Small intestine (tissue), 7 donors: ENCODE measurements around the gene FAM237B. TPM values are rescaled to one million over a fixed set of nuclear protein-coding genes. Genes with fewer than 3 reads are reported as not detected.

ENCODE experiments used
- DNase-seq, 2 donors: peaks; one replicate each; pipeline versions ENCODE4 v3.0.0 to v3.0.0-alpha.2; 2013
- FAIRE-seq: peaks from 2 replicates; lab custom pipeline; 2012; peaks lifted over from hg19 to GRCh38; lab: Jason Lieb, UNC
- H3K27ac ChIP-seq, 3 donors: one replicate each; pipeline ENCODE4 v1.5.1; 2013; ENCODE audit warnings: low read length in 2 of 3, mild to moderate bottlenecking in 2 of 3, control low read depth in 1 of 3, inconsistent platforms in 1 of 3, low read depth in 1 of 3, moderate library complexity in 1 of 3
- H3K27me3 ChIP-seq, 3 donors: one replicate each; pipeline ENCODE4 v1.6.1; 2013; ENCODE audit warnings: low read length in 3 of 3, inconsistent platforms in 1 of 3; ENCODE audit not compliant: control insufficient read depth in 3 of 3, insufficient read depth in 3 of 3
- H3K36me3 ChIP-seq, 3 donors: one replicate each; pipeline ENCODE4 v1.6.1; 2013; ENCODE audit warnings: low read length in 3 of 3, inconsistent platforms in 1 of 3, low read depth in 1 of 3, mild to moderate bottlenecking in 1 of 3, moderate library complexity in 1 of 3; ENCODE audit not compliant: control insufficient read depth in 3 of 3, insufficient read depth in 2 of 3
- H3K4me1 ChIP-seq, 3 donors: one replicate each; pipeline ENCODE4 v1.6.1; 2013; ENCODE audit warnings: low read length in 2 of 3, inconsistent platforms in 1 of 3, low read depth in 1 of 3, mild to moderate bottlenecking in 1 of 3, moderate library complexity in 1 of 3; ENCODE audit not compliant: control insufficient read depth in 3 of 3, insufficient read depth in 2 of 3
- H3K4me3 ChIP-seq, 3 donors: one replicate each; pipeline ENCODE4 v1.5.1; 2013; ENCODE audit warnings: low read length in 3 of 3, control low read depth in 1 of 3, inconsistent platforms in 1 of 3, low read depth in 1 of 3, mild to moderate bottlenecking in 1 of 3, moderate library complexity in 1 of 3
- H3K9me3 ChIP-seq, 2 donors: one replicate each; pipeline ENCODE4 v1.6.1; 2013; ENCODE audit warnings: low read depth in 1 of 2, low read length in 1 of 2; ENCODE audit not compliant: control insufficient read depth in 2 of 2, insufficient read depth in 1 of 2
- WGBS, 3 donors: extraction: QIAGEN DNeasy Blood & Tissue Kit; methylation state at CpG; one replicate each; pipeline ENCODE4 v1.1.7; 2013; 5-methylcytosine and 5-hydroxymethylcytosine counted together
- polyA plus RNA-seq, 4 donors: library from polyadenylated mRNA; stranded (reverse) in 3 of 4; unstranded in 1 of 4; fragments of 200-250 nt in 3 of 4; fragments of 120-200 nt in 1 of 4; gene quantifications; one replicate each; pipeline versions ENCODE4 v1.2.1 to v1.2.3, GENCODE V29; 2013
- donor health status: healthy with polysubstance abuse.
- donor health status: control.
- donor health status: control.
- donor health status: Bipolar disorder and iron deficiency.
- donor health status: healthy.

FAM237B gene
- polyA plus RNA-seq, 4 donors, result 0.04 TPM; not detected in 3

DNA sequence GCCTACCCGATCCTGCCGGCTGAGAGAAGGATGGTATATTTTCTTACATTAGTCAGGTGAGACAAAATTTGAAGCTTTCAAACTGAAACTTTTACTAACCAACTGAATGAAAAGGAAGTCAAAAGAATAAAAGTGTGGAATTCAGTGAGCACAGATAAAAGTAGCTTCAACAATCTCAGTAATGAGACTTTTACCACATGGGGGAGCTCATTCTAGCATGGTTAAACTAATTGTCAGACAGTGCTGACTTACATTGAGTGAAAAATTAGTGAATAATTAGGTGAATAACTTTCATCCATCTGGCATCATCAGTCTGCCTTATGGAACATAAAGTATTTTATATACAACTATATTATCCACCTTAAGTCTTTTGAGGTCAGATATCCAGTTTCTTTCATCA, 8.4 kb downstream of the FAM237B start:
- Histone ChIP-seq H3K4me1 (peaks cover 0 to 4% (median 0%) of the 10 kb centered on the region in 3 donors), H3K9me3 (no peaks in the 10 kb centered on the region), H3K27ac (no peak overlapping the region), H3K27me3 (no peaks in the 10 kb centered on the region), H3K36me3 (peaks cover 0 to 2% (median 0%) of the 10 kb centered on the region in 3 donors), H3K4me3 (no peak overlapping the region)
- peak in 1 of 2 donors; percentile 18 for DNase-seq
- WGBS, 3 donors, result 90 to 93% (median 92%) methylated on average over 2 of the region's 2 CpGs
- no peak for FAIRE-seq

GRCh38 chr7:90311175-90311574, 9.9 kb downstream of the FAM237B start:
- DNase-seq (peak in 1 of 2 donors; percentile 35), FAIRE-seq (no peak)
- no peaks in the 10 kb centered on the region for H3K27me3 ChIP-seq
- peaks cover 0 to 4% (median 0%) of the 10 kb centered on the region in 3 donors for H3K4me1 ChIP-seq
- H3K27ac ChIP-seq, result no peak overlapping the region
- H3K36me3 ChIP-seq, result peaks cover 0 to 2% (median 0%) of the 10 kb centered on the region in 3 donors
- no peaks in the 10 kb centered on the region for H3K9me3 ChIP-seq
- no peak overlapping the region for H3K4me3 ChIP-seq

GRCh38 chr7:90309872-90310271, 11.2 kb downstream of the FAM237B start:
- Histone ChIP-seq H3K27ac (no peak overlapping the region), H3K4me1 (peaks cover 0 to 4% (median 0%) of the 10 kb centered on the region in 3 donors), H3K36me3 (peaks cover 0 to 2% (median 0%) of the 10 kb centered on the region in 3 donors), H3K27me3 (no peaks in the 10 kb centered on the region), H3K9me3 (no peaks in the 10 kb centered on the region), H3K4me3 (no peak overlapping the region)
- DNase-seq, result peak in 1 of 2 donors; percentile 13
- 81 to 84% (median 83%) methylated on average over 5 of the region's 5 CpGs for WGBS, 3 donors
- FAIRE-seq, result no peak

DNA sequence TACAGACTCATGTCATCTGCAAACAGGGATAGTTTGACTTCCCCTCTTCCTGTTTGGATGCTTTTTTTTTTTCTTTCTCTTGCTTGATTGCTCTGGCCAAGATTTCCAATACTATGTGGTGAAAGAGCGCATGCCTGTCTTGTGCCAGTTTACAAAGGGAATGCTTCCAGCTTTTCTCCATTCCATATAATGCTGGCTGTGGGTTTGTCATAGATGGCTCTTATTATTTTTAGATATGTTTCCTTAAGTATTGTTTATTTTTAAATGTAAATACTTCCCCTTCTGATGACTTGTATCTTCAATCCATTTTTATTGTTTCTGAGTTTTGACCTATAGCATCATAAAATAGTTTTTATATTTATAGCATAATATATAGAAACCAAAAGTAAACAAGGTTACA, 17.9 kb downstream of the FAM237B start:
- FAIRE-seq (no peak), DNase-seq (no peak)
- Histone ChIP-seq H3K4me3 (no peak overlapping the region), H3K27ac (no peak overlapping the region), H3K9me3 (no peaks in the 10 kb centered on the region), H3K4me1 (no peaks in the 10 kb centered on the region), H3K36me3 (peaks cover 0 to 2% (median 0%) of the 10 kb centered on the region in 3 donors), H3K27me3 (no peaks in the 10 kb centered on the region)
- WGBS, 3 donors, result 75 to 100% (median 88%) methylated on average over 1 of the region's 1 CpG

DNA sequence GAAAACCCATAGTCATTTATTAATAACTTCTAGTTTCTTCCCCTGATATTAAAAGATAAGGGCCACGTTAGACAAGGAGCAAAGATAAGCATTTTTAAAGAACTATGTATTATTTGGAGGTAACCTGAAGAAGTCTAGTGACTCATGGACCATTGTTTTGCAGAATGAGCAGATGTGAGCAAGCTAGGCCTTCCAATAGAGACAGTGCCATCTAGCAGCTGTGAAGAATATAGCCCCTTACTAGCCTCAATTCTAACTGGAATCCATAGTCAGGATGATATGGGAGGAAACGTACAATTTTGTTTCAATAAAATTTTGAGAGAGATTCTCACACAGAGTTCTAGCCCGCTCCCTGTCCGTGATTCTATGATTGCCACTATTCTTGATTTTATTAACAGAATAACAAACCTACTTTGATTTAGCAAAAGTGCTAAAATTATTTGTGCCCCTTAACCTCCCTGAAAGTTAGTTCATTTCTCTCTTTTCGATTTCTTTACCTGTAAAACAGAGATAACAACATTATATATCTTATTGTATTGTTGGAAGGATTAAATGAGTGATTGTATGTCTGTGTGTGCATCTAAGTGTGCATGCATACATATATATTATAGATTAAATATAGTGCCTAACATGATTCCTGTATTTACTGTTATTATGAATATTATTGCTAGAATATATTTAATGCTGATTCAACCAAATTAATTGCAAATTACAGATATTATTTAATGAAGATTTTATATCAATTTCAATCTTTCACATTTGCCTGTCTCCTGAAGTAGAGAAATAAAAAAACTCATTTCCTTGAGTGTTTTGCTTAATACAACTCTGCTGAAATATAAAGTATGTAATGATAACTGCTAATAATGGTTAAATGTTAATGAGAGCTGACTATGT, 22.7 kb downstream of the FAM237B start:
- DNase-seq (peak; percentile 28 to 50), FAIRE-seq (no peak)
- WGBS, 3 donors, result 58 to 62% (median 59%) methylated on average over 5 of the region's 5 CpGs
- Histone ChIP-seq H3K4me1 (no peaks in the 10 kb centered on the region), H3K36me3 (no peaks in the 10 kb centered on the region), H3K9me3 (no peaks in the 10 kb centered on the region), H3K27me3 (no peaks in the 10 kb centered on the region), H3K27ac (no peak overlapping the region), H3K4me3 (no peak overlapping the region)

DNA sequence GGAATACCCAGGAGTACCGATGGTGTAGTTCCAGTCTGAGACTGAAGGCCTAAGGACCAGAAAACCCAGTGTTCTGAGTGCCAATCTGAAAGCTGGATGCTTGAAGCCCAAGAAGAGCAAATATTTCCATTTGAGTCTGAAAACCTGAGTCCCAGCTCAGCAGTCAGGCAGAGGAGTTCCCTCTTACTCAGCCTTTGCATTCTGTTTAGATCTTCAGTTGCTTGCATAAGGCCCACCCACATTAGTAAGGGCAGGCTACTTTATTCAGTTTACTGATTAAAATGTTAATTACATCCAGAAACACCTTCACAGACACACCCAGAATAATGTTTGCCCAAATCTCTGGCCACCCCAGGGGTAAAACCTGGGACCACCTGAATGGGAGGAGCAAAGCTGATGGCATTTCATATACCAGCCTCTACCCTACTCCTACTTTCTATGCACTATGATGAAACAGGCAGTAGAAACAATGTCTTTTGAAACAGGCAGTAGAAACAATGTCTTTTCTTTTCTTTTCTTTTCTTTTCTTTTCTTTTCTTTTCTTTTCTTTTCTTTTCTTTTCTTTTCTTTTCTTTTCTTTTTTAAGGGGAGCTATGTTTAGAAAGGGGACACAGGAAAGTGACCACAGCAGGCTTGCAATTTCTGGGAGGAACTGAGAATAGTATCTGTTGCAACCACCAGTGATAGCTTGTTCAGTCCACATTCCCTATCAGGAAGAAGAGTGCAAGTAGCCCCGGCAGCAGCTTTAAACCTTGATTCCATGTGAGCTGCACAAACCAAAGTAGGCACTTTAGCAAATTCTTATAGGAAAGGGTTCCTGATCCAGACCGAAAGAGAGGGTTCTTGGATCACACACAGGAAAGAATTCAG, 30.6 kb downstream of the FAM237B start:
- FAIRE-seq (no peak), DNase-seq (no peak)
- H3K36me3 ChIP-seq, result no peaks in the 10 kb centered on the region
- no peaks in the 10 kb centered on the region for H3K4me1 ChIP-seq
- no peaks in the 10 kb centered on the region for H3K27me3 ChIP-seq
- 92 to 97% (median 94%) methylated on average over 3 of the region's 3 CpGs for WGBS, 3 donors
- H3K4me3 ChIP-seq, result no peak overlapping the region
- H3K9me3 ChIP-seq, result peaks cover 0 to 2% of the 10 kb centered on the region in 2 donors
- H3K27ac ChIP-seq, result no peak overlapping the region

DNA sequence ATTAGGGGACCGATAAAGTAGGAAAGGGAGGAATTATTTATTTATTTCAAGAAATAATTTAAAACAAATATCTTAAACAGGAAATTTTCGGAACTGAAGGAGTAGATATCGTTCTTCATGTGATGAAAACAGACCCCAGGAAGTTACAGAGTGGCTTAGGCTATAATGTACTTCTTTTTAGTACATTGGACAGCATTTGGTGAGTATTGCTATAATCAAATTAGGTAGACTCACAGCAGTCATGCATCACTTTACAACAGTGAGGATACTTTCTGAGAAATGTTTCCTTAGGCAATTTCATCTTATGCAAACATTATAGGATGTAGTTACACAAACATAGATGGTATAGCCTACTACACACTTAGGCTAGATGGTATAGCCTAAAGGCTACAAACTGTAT, 33.0 kb downstream of the FAM237B start:
- H3K27ac ChIP-seq, result no peak overlapping the region
- peaks cover 0 to 2% of the 10 kb centered on the region in 2 donors for H3K9me3 ChIP-seq
- FAIRE-seq (no peak), DNase-seq (no peak)
- no peaks in the 10 kb centered on the region for H3K27me3 ChIP-seq
- H3K4me1 ChIP-seq, result no peaks in the 10 kb centered on the region
- 86 to 90% (median 87%) methylated on average over 3 of the region's 3 CpGs for WGBS, 3 donors
- H3K36me3 ChIP-seq, result no peaks in the 10 kb centered on the region
- no peak overlapping the region for H3K4me3 ChIP-seq

GRCh38 chr7:90276033-90276728, 44.9 kb downstream of the FAM237B start:
- 44 to 60% (median 53%) methylated on average over 5 of the region's 5 CpGs for WGBS, 3 donors
- DNase-seq (peak; percentile 46 to 57), FAIRE-seq (no peak)
- no peaks in the 10 kb centered on the region for H3K9me3 ChIP-seq
- H3K27me3 ChIP-seq, result no peaks in the 10 kb centered on the region
- H3K36me3 ChIP-seq, result peaks cover 0 to 3% (median 0%) of the 10 kb centered on the region in 3 donors
- H3K4me3 ChIP-seq, result no peak overlapping the region
- H3K27ac ChIP-seq, result peak overlapping the region in 1 of 3 donors; percentile 38
- H3K4me1 ChIP-seq, result peaks cover 0 to 7% (median 0%) of the 10 kb centered on the region in 3 donors
